ENCODE measurements around the gene SAFB2.

Gene SAFB2

GRCh38 chr19:5607318-5608275 is 15.0 kb downstream of the SAFB2 start:
- Histone ChIP-seq H3K4me1 (ENCODE audit: insufficient read depth, low read length) (no peaks in the 10 kb centered on the region), H3K9me3 (ENCODE audit: insufficient read depth, low read depth, low read length) (no peaks in the 10 kb centered on the region), H3K9ac (ENCODE audit: low read depth, low read length) (no peak overlapping the region), H3K4me3 (ENCODE audit: low read length) (no peak overlapping the region), H3K27ac (ENCODE audit: low read depth, low read length) (no peak overlapping the region), H3K27me3 (ENCODE audit: insufficient read depth, low read length) (no peaks in the 10 kb centered on the region), H3K36me3 (ENCODE audit: insufficient read depth, low read length) (peaks cover 89% of the 10 kb centered on the region)
- WGBS: 93% methylated on average over 16 of the region's 16 CpGs

DNA sequence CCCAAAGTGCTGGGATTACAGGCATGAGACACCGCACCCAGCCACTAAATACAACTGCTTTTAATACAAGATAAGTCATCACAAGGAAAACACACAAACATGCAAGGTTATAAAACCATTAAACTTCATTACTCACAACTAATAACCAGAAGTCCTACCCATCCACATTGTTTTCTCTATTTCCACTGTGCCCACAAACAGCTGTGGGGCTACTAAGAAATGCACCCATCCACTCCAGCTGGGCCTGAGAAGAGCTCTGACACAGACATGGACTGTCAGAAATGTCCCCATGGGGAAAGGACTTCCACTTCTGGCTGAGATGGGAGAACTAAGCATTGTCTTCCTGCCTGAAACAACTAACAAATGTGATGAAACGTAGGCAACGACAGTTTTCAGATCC is 17.2 kb downstream of the SAFB2 start:
- H3K4me3 ChIP-seq (ENCODE audit: low read length): no peak overlapping the region
- H3K9ac ChIP-seq (ENCODE audit: low read depth, low read length): no peak overlapping the region
- no peaks in the 10 kb centered on the region for H3K4me1 ChIP-seq (ENCODE audit: insufficient read depth, low read length)
- no peak overlapping the region for H3K27ac ChIP-seq (ENCODE audit: low read depth, low read length)
- no peaks in the 10 kb centered on the region for H3K27me3 ChIP-seq (ENCODE audit: insufficient read depth, low read length)
- peaks cover 92% of the 10 kb centered on the region for H3K36me3 ChIP-seq (ENCODE audit: insufficient read depth, low read length)
- H3K9me3 ChIP-seq (ENCODE audit: insufficient read depth, low read depth, low read length): no peaks in the 10 kb centered on the region
- 95% methylated on average over 3 of the region's 3 CpGs for WGBS

DNA sequence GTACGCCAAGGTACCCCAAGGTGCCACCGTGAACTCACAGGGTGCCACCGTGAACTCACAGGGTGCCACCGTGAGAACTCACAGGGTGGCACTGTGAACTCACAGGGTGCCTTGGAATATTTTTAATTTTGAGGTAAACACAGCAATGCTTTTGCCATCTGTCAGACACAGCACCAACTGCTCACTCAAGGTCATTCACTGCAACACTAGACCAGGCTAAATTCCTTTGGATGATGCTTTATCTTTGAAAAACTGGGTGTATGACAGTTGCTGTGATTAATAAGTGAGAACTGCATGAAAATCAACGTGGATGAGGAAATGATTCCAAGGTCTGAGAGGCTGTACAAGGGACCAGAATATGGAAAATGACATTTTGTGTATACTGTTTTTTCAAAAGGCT is 18.9 kb downstream of the SAFB2 start:
- Histone ChIP-seq H3K27ac (ENCODE audit: low read depth, low read length) (no peak overlapping the region), H3K27me3 (ENCODE audit: insufficient read depth, low read length) (no peaks in the 10 kb centered on the region), H3K9ac (ENCODE audit: low read depth, low read length) (no peak overlapping the region), H3K9me3 (ENCODE audit: insufficient read depth, low read depth, low read length) (no peaks in the 10 kb centered on the region), H3K4me1 (ENCODE audit: insufficient read depth, low read length) (no peaks in the 10 kb centered on the region), H3K4me3 (ENCODE audit: low read length) (no peak overlapping the region), H3K36me3 (ENCODE audit: insufficient read depth, low read length) (peaks cover 92% of the 10 kb centered on the region)
- 97% methylated on average over 5 of the region's 5 CpGs for WGBS

DNA sequence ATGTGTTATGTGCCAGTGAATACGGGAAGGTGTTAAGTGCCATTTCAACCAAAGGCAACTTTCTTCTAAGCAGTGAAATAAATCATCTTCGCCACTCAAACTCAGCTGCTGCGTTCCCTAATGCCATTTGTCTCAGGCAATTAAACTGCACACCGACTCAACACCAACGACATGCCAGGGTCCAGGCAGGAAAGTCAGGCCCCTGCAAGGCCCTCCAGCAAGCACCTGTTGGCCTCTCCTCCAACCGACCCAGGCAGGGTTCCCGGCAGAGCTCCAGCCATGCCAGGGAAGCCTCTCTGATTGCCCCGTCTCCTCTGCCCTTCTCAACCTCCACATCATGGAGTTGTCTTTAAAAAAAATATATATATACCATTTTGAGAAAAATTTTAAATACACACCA is 21.8 kb downstream of the SAFB2 start:
- Histone ChIP-seq H3K4me3 (ENCODE audit: low read length) (no peak overlapping the region), H3K27me3 (ENCODE audit: insufficient read depth, low read length) (no peaks in the 10 kb centered on the region), H3K9ac (ENCODE audit: low read depth, low read length) (no peak overlapping the region), H3K4me1 (ENCODE audit: insufficient read depth, low read length) (no peaks in the 10 kb centered on the region), H3K36me3 (ENCODE audit: insufficient read depth, low read length) (peaks cover 95% of the 10 kb centered on the region), H3K9me3 (ENCODE audit: insufficient read depth, low read depth, low read length) (no peaks in the 10 kb centered on the region), H3K27ac (ENCODE audit: low read depth, low read length) (no peak overlapping the region)
- WGBS: 93% methylated on average over 7 of the region's 8 CpGs

DNA sequence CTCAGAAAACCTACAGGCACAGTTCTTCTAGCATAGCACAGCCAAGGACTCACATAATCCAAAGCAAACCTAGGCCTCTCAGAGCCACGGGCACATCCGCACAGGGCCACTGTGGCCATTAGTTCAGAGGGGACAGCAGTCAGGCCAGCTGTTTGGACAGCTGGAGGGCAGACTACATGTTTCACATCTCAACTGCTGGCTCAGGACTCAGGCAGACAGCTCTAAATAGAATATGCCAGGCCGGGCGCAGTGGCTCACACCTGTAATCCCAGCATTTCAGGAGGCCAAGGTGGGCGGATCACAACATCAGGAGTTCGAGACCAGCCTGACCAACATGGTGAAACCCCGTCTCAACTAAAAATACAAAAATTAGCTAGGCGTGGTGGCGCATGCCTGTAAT is 26.8 kb downstream of the SAFB2 start:
- Histone ChIP-seq H3K9ac (ENCODE audit: low read depth, low read length) (no peak overlapping the region), H3K4me3 (ENCODE audit: low read length) (no peak overlapping the region), H3K27ac (ENCODE audit: low read depth, low read length) (no peak overlapping the region), H3K9me3 (ENCODE audit: insufficient read depth, low read depth, low read length) (no peaks in the 10 kb centered on the region), H3K27me3 (ENCODE audit: insufficient read depth, low read length) (no peaks in the 10 kb centered on the region), H3K4me1 (ENCODE audit: insufficient read depth, low read length) (no peaks in the 10 kb centered on the region), H3K36me3 (ENCODE audit: insufficient read depth, low read length) (peaks cover 98% of the 10 kb centered on the region)
- 94% methylated on average over 9 of the region's 9 CpGs for WGBS

DNA sequence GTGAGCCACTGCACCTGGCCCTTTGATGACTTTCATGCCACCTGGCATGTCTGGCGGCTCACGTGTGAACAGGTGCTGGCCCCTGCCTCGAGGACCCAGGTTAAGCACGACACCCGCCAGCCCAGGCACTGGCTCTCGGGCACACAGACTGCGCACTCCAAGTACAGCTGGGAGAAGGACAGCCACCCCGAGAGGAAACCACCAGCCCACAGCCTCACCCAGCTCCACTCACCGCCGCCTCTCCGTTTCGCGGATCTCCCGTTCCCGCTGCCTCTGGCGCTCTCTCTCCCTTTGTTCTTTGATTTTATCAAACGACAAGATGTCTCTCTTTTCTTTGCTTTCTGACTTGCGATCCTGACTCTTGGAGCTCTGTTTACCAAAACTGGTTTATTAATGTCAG is 27.4 kb downstream of the SAFB2 start:
- H3K27me3 ChIP-seq (ENCODE audit: insufficient read depth, low read length): no peaks in the 10 kb centered on the region
- H3K27ac ChIP-seq (ENCODE audit: low read depth, low read length): no peak overlapping the region
- H3K36me3 ChIP-seq (ENCODE audit: insufficient read depth, low read length): peaks cover 98% of the 10 kb centered on the region
- no peaks in the 10 kb centered on the region for H3K9me3 ChIP-seq (ENCODE audit: insufficient read depth, low read depth, low read length)
- no peaks in the 10 kb centered on the region for H3K4me1 ChIP-seq (ENCODE audit: insufficient read depth, low read length)
- H3K4me3 ChIP-seq (ENCODE audit: low read length): no peak overlapping the region
- 96% methylated on average over 18 of the region's 18 CpGs for WGBS
- no peak overlapping the region for H3K9ac ChIP-seq (ENCODE audit: low read depth, low read length)

- Histone ChIP-seq H3K4me1 (ENCODE audit: insufficient read depth, low read length) (no peaks in the 10 kb centered on the region), H3K4me3 (ENCODE audit: low read length) (no peak overlapping the region), H3K9me3 (ENCODE audit: insufficient read depth, low read depth, low read length) (no peaks in the 10 kb centered on the region), H3K27me3 (ENCODE audit: insufficient read depth, low read length) (no peaks in the 10 kb centered on the region), H3K36me3 (ENCODE audit: insufficient read depth, low read length) (peaks cover 98% of the 10 kb centered on the region), H3K27ac (ENCODE audit: low read depth, low read length) (no peak overlapping the region), H3K9ac (ENCODE audit: low read depth, low read length) (no peak overlapping the region)
- WGBS: 96% methylated on average over 7 of the region's 7 CpGs
Observed at GRCh38 chr19:5594521-5594950, 28.0 kb downstream of the SAFB2 start.

- no peak overlapping the region for H3K9ac ChIP-seq (ENCODE audit: low read depth, low read length)
- H3K4me3 ChIP-seq (ENCODE audit: low read length): no peak overlapping the region
- 96% methylated on average over 67 of the region's 67 CpGs for WGBS
- no peak overlapping the region for H3K27ac ChIP-seq (ENCODE audit: low read depth, low read length)
- H3K36me3 ChIP-seq (ENCODE audit: insufficient read depth, low read length): peaks cover 98% of the 10 kb centered on the region
- H3K4me1 ChIP-seq (ENCODE audit: insufficient read depth, low read length): no peaks in the 10 kb centered on the region
- H3K27me3 ChIP-seq (ENCODE audit: insufficient read depth, low read length): no peaks in the 10 kb centered on the region
- no peaks in the 10 kb centered on the region for H3K9me3 ChIP-seq (ENCODE audit: insufficient read depth, low read depth, low read length)
Observed at GRCh38 chr19:5593343-5594255, 29.0 kb downstream of the SAFB2 start.

GRCh38 chr19:5592531-5593342 is 29.8 kb downstream of the SAFB2 start:
- Histone ChIP-seq H3K9me3 (ENCODE audit: insufficient read depth, low read depth, low read length) (no peaks in the 10 kb centered on the region), H3K4me1 (ENCODE audit: insufficient read depth, low read length) (no peaks in the 10 kb centered on the region), H3K36me3 (ENCODE audit: insufficient read depth, low read length) (peaks cover 98% of the 10 kb centered on the region), H3K27me3 (ENCODE audit: insufficient read depth, low read length) (no peaks in the 10 kb centered on the region), H3K9ac (ENCODE audit: low read depth, low read length) (no peak overlapping the region), H3K4me3 (ENCODE audit: low read length) (no peak overlapping the region), H3K27ac (ENCODE audit: low read depth, low read length) (no peak overlapping the region)
- WGBS: 96% methylated on average over 23 of the region's 24 CpGs

DNA sequence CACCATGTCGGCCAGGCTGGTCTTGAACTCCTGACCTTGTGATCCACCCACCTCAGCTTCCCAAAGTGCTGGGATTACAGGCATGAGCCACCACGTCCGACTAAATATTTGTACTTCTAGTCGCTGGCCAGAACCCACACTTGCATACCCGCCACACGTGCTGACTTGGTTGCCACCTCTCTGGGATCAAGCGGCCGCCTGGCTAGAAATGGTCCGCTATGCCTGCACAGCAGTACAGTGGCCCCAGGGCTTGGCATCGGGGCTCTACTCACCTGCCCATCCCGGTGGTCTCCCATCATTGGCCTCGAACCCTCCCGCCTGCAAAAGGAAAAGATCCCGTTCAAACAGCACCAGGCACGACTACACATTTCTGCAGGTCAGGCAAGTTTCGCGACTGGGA is 31.1 kb downstream of the SAFB2 start:
- Histone ChIP-seq H3K4me3 (ENCODE audit: low read length) (no peak overlapping the region), H3K27ac (ENCODE audit: low read depth, low read length) (no peak overlapping the region), H3K9ac (ENCODE audit: low read depth, low read length) (no peak overlapping the region), H3K9me3 (ENCODE audit: insufficient read depth, low read depth, low read length) (no peaks in the 10 kb centered on the region), H3K27me3 (ENCODE audit: insufficient read depth, low read length) (no peaks in the 10 kb centered on the region), H3K4me1 (ENCODE audit: insufficient read depth, low read length) (0 out of 2 replicates have a peak, but pooled peaks cover 3% of the 10 kb centered on the region), H3K36me3 (ENCODE audit: insufficient read depth, low read length) (peaks cover 96% of the 10 kb centered on the region)
- 96% methylated on average over 17 of the region's 17 CpGs for WGBS

Data from HUES64 (cell line).